SK-N-SH treated with all-trans-retinoic acid at 6 μM for 48 hours (cell line): ENCODE results near the gene ARHGAP26.

Experiments
- ARNTL ChIP-seq: fragments of 450-650 bp; formaldehyde crosslinking; IDR thresholded peaks from 2 replicates; pipeline ENCODE4 v1.5.0; 2020; ENCODE audit warnings: low read depth, mild to moderate bottlenecking, moderate library complexity, borderline replicate concordance
- CSDC2 ChIP-seq: fragments of 250-450 bp; sonication (Bioruptor Pico); IDR thresholded peaks from 2 replicates; pipeline ENCODE4 v1.5.0; 2020; ENCODE audit warnings: mild to moderate bottlenecking, moderate library complexity
- TCF4 ChIP-seq: fragments of 250-450 bp; sonication (Bioruptor Pico); IDR thresholded peaks from 2 replicates; pipeline ENCODE4 v1.8.0; 2021; ENCODE audit warnings: mild to moderate bottlenecking, moderate library complexity, borderline replicate concordance
- ZFP30 ChIP-seq: fragments of 450-650 bp; formaldehyde crosslinking; IDR thresholded peaks from 2 replicates; pipeline ENCODE4 v1.5.0; 2022; ENCODE audit warnings: mild to moderate bottlenecking, moderate library complexity

- TF ChIP-seq ZFP30 (CRISPR knock-in tag): no peak
- TF ChIP-seq TCF4: no peak
- TF ChIP-seq ARNTL (CRISPR knock-in tag): no peak
- no peak for TF ChIP-seq CSDC2
These were observed 443.7 kb downstream of the ARHGAP26 start for GRCh38 chr5:143213851-143214363.
